Subcutaneous abdominal adipose tissue (tissue), 5 donors: ENCODE data around the gene SLC25A39.

ENCODE experiments used
- H3K27ac ChIP-seq: one replicate; pipeline ENCODE4 v1.7.0; 2013; ENCODE audit warnings: low read depth, mild to moderate bottlenecking, inconsistent platforms, low read length, moderate library complexity
- H3K27me3 ChIP-seq, 5 donors: one replicate each; pipeline ENCODE4 v1.7.0; 2013; ENCODE audit warnings: low read length in 5 of 5, inconsistent platforms in 1 of 5; ENCODE audit not compliant: control insufficient read depth in 5 of 5, insufficient read depth in 4 of 5
- H3K36me3 ChIP-seq, 5 donors: one replicate each; pipeline ENCODE4 v1.7.0; 2013; ENCODE audit warnings: low read length in 5 of 5; ENCODE audit not compliant: control insufficient read depth in 5 of 5, insufficient read depth in 5 of 5
- H3K4me1 ChIP-seq, 5 donors: one replicate each; pipeline ENCODE4 v1.7.0; 2013; ENCODE audit warnings: low read length in 5 of 5, mild to moderate bottlenecking in 3 of 5, moderate library complexity in 1 of 5; ENCODE audit not compliant: control insufficient read depth in 5 of 5, insufficient read depth in 5 of 5
- H3K4me3 ChIP-seq, 5 donors: one replicate each; pipeline ENCODE4 v1.7.0; 2013; ENCODE audit warnings: low read length in 5 of 5, low read depth in 1 of 5
- H3K9ac ChIP-seq, 5 donors: one replicate each; pipeline ENCODE4 v1.7.0; 2013; ENCODE audit warnings: low read length in 5 of 5, mild to moderate bottlenecking in 4 of 5, moderate library complexity in 3 of 5
- H3K9me3 ChIP-seq, 5 donors: one replicate each; pipeline ENCODE4 v1.7.0; 2013; ENCODE audit warnings: low read length in 5 of 5; ENCODE audit not compliant: control insufficient read depth in 5 of 5
- donor health status: healthy.
- donor health status: healthy.
- donor health status: healthy.
- donor health status: healthy.
- donor health status: healthy.

The SLC25A39 gene

DNA sequence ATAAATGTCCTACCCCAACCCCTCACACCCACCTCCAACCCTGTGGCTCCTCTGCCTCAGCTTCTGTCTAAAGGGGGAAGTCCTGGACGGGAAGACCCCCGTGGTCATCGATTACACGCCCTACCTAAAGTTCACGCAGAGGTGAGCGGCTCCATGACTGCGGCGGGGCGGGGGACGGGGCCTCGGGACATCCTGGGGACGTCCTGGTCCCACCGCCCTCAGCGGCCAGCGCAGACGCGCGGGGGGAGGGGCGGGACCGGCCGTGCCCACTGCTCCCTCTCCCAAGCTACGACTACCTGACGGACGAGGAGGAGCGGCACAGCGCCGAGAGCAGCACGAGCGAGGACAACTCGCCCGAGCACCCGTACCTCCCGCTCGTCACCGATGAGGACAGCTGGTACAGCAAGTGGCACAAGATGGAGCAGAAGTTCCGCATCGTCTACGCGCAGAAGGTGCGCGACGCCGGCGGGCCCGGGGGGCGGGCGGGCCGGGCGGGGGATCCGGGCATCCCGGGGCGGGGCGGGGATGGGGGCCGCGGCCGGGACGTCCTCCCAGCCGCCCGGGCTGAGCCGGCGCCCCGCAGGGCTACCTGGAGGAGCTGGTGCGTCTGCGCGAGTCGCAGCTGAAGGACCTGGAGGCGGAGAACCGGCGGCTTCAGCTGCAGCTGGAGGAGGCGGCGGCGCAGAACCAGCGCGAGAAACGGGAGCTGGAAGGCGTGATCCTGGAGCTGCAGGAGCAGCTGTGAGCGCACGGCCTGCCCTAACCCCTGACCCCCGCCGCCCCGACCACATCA is 9.6 kb downstream of the SLC25A39 start:
- Histone ChIP-seq H3K9me3 (no peaks in the 10 kb centered on the region), H3K4me3 (peak overlapping the region in 1 of 5 donors; percentile 34), H3K27me3 (peaks cover 31 to 59% (median 56%) of the 10 kb centered on the region in 5 donors), H3K9ac (no peak overlapping the region), H3K36me3 (peaks cover 0 to 8% (median 8%) of the 10 kb centered on the region in 5 donors), H3K27ac (no peak overlapping the region), H3K4me1 (peaks cover 0 to 6% (median 5%) of the 10 kb centered on the region in 5 donors)

DNA sequence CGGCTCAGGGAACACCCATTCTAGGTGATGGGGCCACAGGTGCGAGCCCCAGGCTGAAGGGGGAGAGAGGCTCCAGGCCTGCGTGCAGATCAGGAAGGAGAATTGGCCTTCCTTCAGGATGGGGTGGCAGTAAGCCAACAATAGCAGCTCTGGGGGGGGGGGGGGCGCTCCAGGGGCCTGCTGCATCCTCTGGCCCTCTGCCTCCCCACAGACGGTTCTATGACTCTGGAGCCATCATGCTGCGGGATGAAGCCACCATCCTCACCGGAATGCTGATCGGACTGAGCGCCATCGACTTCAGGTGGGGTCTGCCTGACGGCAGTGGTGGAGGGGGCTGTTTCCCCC is 10.1 kb downstream of the SLC25A39 start:
- Histone ChIP-seq H3K4me3 (no peak overlapping the region), H3K9me3 (no peaks in the 10 kb centered on the region), H3K4me1 (peaks cover 0 to 6% (median 5%) of the 10 kb centered on the region in 5 donors), H3K36me3 (peaks cover 0 to 3% (median 2%) of the 10 kb centered on the region in 5 donors), H3K27ac (no peak overlapping the region), H3K27me3 (peaks cover 34 to 65% (median 59%) of the 10 kb centered on the region in 5 donors), H3K9ac (no peak overlapping the region)

DNA sequence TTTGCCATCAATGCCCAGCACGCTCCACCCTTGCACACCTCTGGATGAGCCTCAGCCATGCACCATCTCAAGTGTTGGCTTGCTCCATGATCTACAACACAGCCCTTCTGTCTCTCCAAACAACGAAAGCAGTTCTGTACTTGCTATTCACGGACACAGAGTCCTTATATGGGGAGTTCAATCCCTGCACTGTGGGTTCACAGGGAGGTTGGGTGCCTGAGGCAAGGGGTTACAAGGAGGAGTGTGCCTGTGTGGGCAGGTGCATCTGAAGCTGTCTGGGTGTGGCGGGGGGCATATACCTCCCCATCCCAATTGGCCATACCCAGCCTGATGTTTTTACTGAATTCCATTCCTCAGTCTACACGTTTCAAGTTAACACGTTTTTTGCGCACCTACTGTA is 10.6 kb downstream of the SLC25A39 start:
- Histone ChIP-seq H3K27me3 (peaks cover 35 to 67% (median 63%) of the 10 kb centered on the region in 5 donors), H3K36me3 (no peaks in the 10 kb centered on the region), H3K9ac (no peak overlapping the region)

DNA sequence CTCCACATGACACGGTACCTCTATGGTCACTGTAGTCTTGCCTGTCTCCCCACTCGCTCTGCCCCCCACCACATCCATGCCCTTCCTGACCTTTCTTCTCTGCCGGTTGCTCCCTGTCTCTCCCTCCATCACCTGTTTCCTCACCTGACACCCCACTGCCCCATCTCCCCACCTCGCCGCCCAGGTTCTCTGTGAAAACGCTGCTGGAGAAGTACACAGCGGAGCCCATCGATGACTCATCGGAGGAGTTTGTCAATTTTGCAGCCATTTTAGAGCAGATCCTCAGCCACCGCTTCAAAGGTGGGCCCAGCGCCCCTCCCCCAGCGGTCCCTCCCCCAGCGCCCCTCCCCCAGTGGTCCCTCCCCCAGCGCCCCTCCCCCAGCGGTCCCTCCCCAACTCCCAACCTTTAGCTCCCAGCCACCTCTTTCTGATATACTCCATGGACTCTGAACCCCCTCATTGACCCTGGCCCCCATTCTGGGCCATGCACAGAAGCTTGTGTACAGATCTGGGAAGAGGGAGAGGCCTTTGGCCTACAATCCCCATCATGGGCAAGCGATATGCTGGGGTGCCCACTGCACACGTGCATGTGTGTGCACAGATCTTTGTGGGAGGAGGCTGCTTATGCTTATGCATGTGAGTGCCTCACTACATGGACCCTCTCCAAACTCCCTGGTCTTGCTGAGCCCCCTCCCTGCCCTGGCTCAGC is 12.1 kb downstream of the SLC25A39 start:
- Histone ChIP-seq H3K9ac (no peak overlapping the region), H3K4me3 (no peak overlapping the region), H3K4me1 (peaks cover 0 to 21% (median 20%) of the 10 kb centered on the region in 5 donors), H3K9me3 (no peaks in the 10 kb centered on the region), H3K27ac (no peak overlapping the region), H3K36me3 (no peaks in the 10 kb centered on the region), H3K27me3 (peaks cover 36 to 68% (median 57%) of the 10 kb centered on the region in 5 donors)

More for the DNA sequence above, 10.6 kb downstream of the SLC25A39 start:
- Histone ChIP-seq H3K27ac (no peak overlapping the region), H3K9me3 (no peaks in the 10 kb centered on the region), H3K4me1 (peaks cover 0 to 10% (median 6%) of the 10 kb centered on the region in 5 donors), H3K4me3 (no peak overlapping the region)

DNA sequence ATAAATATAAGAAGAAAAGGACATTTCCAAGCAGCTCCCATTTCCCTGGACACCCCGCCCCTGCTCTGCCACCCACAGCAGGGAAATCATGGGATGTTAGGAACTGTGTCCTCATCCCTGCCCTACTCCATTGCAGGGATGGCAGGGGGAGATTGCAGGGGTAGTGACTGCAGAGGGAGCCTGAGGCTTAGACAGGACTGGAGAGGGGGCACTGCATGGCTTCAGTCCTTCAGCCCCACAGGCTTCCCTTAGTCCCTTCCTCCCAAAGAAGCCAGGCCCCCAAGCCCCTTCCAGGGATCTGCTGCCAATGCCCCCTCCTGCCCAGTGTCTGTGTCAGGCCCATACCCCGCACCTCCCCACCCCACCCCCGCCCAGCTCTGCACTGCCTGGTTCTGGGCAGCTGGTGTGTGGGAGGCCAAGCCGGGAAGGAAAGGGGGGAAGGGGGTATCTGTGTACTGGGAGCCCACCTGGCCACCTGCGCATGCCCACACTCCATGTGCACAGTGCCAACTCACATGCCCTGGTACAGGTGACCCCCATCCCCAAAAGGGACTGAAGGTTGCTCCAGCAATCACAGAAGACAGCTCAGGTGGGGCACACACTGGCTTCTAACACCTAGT is 13.0 kb downstream of the SLC25A39 start:
- Histone ChIP-seq H3K9ac (no peak overlapping the region), H3K9me3 (no peaks in the 10 kb centered on the region), H3K36me3 (no peaks in the 10 kb centered on the region), H3K27ac (no peak overlapping the region), H3K4me3 (no peak overlapping the region), H3K27me3 (peaks cover 42 to 63% (median 55%) of the 10 kb centered on the region in 5 donors), H3K4me1 (peaks cover 0 to 22% (median 21%) of the 10 kb centered on the region in 5 donors)

DNA sequence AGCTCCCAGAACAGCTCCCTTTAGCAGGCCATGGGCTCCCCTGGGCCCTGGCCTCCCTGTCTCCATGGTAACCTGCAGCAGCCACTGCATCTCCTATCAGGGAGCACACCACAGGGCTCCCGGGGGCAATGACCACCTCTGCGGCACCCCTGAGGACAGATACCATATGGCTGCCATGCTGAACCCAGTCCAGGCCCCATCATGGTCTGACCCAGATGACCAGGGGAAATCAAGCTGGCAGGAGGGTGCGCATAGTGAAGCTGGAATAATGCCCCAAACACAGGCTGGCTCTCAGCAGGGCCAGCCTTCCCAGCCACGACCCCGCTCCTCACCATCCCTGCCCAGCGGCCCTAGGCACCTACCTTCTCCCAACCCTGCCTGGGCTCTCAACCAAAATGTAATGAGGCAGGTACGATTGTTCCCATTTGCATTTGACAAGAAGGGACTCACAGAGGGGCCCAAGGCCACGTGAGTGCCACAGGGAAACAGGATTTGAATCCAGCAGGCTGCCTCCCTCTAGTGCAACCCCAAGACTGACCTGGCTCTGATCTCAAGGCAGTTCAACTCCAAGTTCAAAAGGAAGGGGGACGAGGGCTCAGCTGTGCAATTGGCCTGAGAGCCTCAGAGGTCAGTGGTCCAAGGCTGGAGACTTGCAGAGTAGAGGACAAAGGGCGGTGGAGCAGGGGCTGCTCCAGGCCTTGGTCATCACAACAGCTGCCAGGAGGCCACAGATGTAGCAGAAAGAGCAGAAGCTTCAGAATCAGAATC is 13.8 kb downstream of the SLC25A39 start:
- no peak overlapping the region for H3K4me3 ChIP-seq
- H3K36me3 ChIP-seq, result no peaks in the 10 kb centered on the region
- no peak overlapping the region for H3K9ac ChIP-seq
- H3K9me3 ChIP-seq, result no peaks in the 10 kb centered on the region
- H3K4me1 ChIP-seq, result peaks cover 0 to 22% (median 21%) of the 10 kb centered on the region in 5 donors
- H3K27me3 ChIP-seq, result peaks cover 36 to 54% (median 47%) of the 10 kb centered on the region in 5 donors
- no peak overlapping the region for H3K27ac ChIP-seq

DNA sequence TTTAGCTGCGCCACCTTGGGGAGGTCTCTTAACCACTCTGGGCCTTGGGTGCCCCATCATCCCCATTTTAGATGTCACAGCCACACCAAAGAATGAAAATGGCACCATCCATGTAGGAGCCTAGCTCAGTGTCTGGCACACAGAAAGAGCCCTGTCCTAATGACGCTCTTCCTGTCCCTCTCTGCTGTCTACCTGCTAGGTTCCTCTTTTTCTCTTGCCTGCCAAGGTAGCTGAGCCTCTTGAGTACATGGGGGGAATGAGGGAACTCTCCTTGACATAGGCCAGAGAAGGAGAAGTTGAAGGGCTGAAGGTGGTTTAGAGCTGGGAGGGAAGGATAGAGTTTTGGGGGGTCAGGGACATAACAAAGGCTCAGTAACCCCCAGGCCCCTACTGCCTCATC is 14.4 kb downstream of the SLC25A39 start:
- H3K9me3 ChIP-seq, result no peaks in the 10 kb centered on the region
- H3K4me1 ChIP-seq, result peaks cover 0 to 21% (median 19%) of the 10 kb centered on the region in 5 donors
- no peak overlapping the region for H3K4me3 ChIP-seq
- H3K27me3 ChIP-seq, result peaks cover 38 to 53% (median 47%) of the 10 kb centered on the region in 5 donors
- no peaks in the 10 kb centered on the region for H3K36me3 ChIP-seq
- no peak overlapping the region for H3K27ac ChIP-seq
- no peak overlapping the region for H3K9ac ChIP-seq

DNA sequence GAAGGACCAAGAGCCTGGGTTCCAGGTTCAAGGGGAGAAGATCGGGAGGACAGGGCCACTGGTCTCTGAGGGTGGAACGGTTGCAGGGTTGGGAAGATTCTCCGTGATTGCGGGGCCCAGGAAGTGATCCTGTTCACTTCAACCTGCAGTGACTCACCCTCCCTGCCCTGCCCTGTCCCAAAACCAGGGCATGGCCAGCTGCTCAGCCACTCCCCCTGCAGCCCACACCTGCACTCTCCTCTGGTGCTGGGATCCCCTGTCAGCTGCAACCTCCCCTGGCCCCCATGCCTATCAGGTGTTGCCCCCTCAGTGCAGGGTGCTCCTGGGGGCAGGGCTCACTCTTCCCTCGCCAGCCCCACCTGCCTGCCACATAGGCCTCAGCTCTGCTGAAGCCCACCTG is 15.2 kb downstream of the SLC25A39 start:
- Histone ChIP-seq H3K9ac (no peak overlapping the region), H3K36me3 (no peaks in the 10 kb centered on the region), H3K27me3 (peaks cover 34 to 50% (median 41%) of the 10 kb centered on the region in 5 donors), H3K9me3 (no peaks in the 10 kb centered on the region), H3K27ac (no peak overlapping the region), H3K4me3 (no peak overlapping the region), H3K4me1 (peaks cover 0 to 16% (median 14%) of the 10 kb centered on the region in 5 donors)

DNA sequence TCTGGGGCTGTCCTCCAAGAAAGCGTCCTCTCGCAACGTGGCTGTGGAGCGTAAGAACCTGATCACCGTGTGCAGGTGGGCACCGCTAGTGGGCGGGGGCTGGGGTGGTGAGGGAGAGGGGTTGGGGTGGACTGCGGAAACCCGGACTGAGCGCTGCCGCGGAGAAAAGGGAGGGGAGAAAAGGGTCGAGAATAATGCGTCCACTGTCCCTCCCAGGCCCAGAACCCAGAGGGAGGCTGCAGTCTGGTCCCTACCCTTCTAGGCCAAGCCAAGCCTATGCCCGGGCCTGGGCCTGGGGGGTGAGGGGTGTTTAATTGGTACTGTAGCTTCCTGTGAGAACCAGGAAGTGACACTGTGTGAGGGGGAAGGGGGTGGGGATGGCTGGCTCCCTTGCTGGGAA is 15.8 kb downstream of the SLC25A39 start:
- Histone ChIP-seq H3K9me3 (no peaks in the 10 kb centered on the region), H3K27ac (no peak overlapping the region), H3K4me3 (peak overlapping the region in 1 of 5 donors; percentile 22), H3K27me3 (peaks cover 28 to 44% (median 36%) of the 10 kb centered on the region in 5 donors), H3K9ac (no peak overlapping the region), H3K4me1 (peaks cover 0 to 16% (median 14%) of the 10 kb centered on the region in 5 donors), H3K36me3 (no peaks in the 10 kb centered on the region)
